Skeletal muscle satellite cell (primary cell): ENCODE results near the gene COL20A1. TPM values are rescaled to one million over a fixed set of nuclear protein-coding genes. Genes with fewer than 3 reads are reported as not detected.
"Not testable (repeated sequence)": the region's sequence is repeated elsewhere in the genome, so short reads cannot be mapped to it uniquely, and the experiment has no call there.

Experiments
- H3K27me3 ChIP-seq: 2 replicates; pipeline ENCODE4 v1.7.0; 2013; ENCODE audit warnings: low read length; ENCODE audit not compliant: control insufficient read depth, insufficient read depth
- H3K36me3 ChIP-seq: 2 replicates; pipeline ENCODE4 v1.7.0; 2013; ENCODE audit warnings: mild to moderate bottlenecking, control low read depth, low read length; ENCODE audit not compliant: insufficient read depth
- H3K4me1 ChIP-seq: 2 replicates; pipeline ENCODE4 v1.7.0; 2013; ENCODE audit warnings: low read length; ENCODE audit not compliant: control insufficient read depth, insufficient read depth
- H3K4me2 ChIP-seq: 2 replicates; pipeline ENCODE4 v1.7.0; 2013; ENCODE audit warnings: mild to moderate bottlenecking, low read length
- H3K4me3 ChIP-seq: 2 replicates; pipeline ENCODE4 v1.7.0; 2013; ENCODE audit warnings: low read length
- H3K9ac ChIP-seq: 2 replicates; pipeline ENCODE4 v1.7.0; 2013; ENCODE audit warnings: mild to moderate bottlenecking, low read depth, low read length, moderate library complexity
- H3K9me3 ChIP-seq: replicated peaks from 2 replicates; pipeline ENCODE4 v1.7.0; 2013; ENCODE audit warnings: mild to moderate bottlenecking, control low read depth, low read length
- small RNA-seq: library from RNA; depleted of rRNA; stranded (forward); fragments of <200 nt; gene quantifications from one replicate; pipeline ENCODE3, GENCODE V24; 2012

COL20A1 gene

GRCh38 chr20:63378626-63379025, 85.6 kb downstream of the COL20A1 start:
- Histone ChIP-seq H3K4me2 (no peak overlapping the region), H3K4me3 (no peak overlapping the region), H3K4me1 (no peaks in the 10 kb centered on the region), H3K9ac (no peak overlapping the region), H3K9me3 (no peaks in the 10 kb centered on the region), H3K27me3 (peaks cover 16% of the 10 kb centered on the region), H3K36me3 (no peaks in the 10 kb centered on the region)

- peaks cover 14% of the 10 kb centered on the region for H3K27me3 ChIP-seq
Measured at GRCh38 chr20:63379296-63379695, 86.3 kb downstream of the COL20A1 start.

GRCh38 chr20:63379872-63380271, 86.9 kb downstream of the COL20A1 start:
- H3K4me1 ChIP-seq, H3K9me3 ChIP-seq, H3K4me2 ChIP-seq, H3K4me3 ChIP-seq, H3K36me3 ChIP-seq, H3K9ac ChIP-seq: not testable (repeated sequence)
- H3K27me3 ChIP-seq, result peaks cover 14% of the 10 kb centered on the region

More at GRCh38 chr20:63379296-63379695, 86.3 kb downstream of the COL20A1 start:
- H3K9ac ChIP-seq, result no peak overlapping the region
- H3K4me2 ChIP-seq, result no peak overlapping the region
- no peak overlapping the region for H3K4me3 ChIP-seq
- no peaks in the 10 kb centered on the region for H3K9me3 ChIP-seq
- H3K4me1 ChIP-seq, result no peaks in the 10 kb centered on the region
- H3K36me3 ChIP-seq, result no peaks in the 10 kb centered on the region

- peaks cover 14% of the 10 kb centered on the region for H3K27me3 ChIP-seq
Measured at GRCh38 chr20:63380346-63380870, 87.4 kb downstream of the COL20A1 start.

GRCh38 chr20:63381781-63382431, 88.9 kb downstream of the COL20A1 start:
- Histone ChIP-seq H3K9ac (no peak overlapping the region), H3K4me2 (no peak overlapping the region), H3K4me3 (no peak overlapping the region), H3K4me1 (no peaks in the 10 kb centered on the region), H3K27me3 (peaks cover 10% of the 10 kb centered on the region), H3K36me3 (no peaks in the 10 kb centered on the region), H3K9me3 (peaks cover 8% of the 10 kb centered on the region)

More at GRCh38 chr20:63380346-63380870, 87.4 kb downstream of the COL20A1 start:
- H3K9ac ChIP-seq, result no peak overlapping the region
- H3K4me1 ChIP-seq, result no peaks in the 10 kb centered on the region
- H3K4me3 ChIP-seq, result no peak overlapping the region
- no peak overlapping the region for H3K4me2 ChIP-seq
- H3K9me3 ChIP-seq, result no peaks in the 10 kb centered on the region
- H3K36me3 ChIP-seq, result no peaks in the 10 kb centered on the region

GRCh38 chr20:63382551-63383300, 89.7 kb downstream of the COL20A1 start:
- Histone ChIP-seq H3K4me2 (no peak overlapping the region), H3K4me1 (no peaks in the 10 kb centered on the region), H3K36me3 (no peaks in the 10 kb centered on the region), H3K9ac (no peak overlapping the region), H3K4me3 (no peak overlapping the region), H3K27me3 (peaks cover 5% of the 10 kb centered on the region), H3K9me3 (peaks cover 10% of the 10 kb centered on the region)

GRCh38 chr20:63383556-63383955, 90.6 kb downstream of the COL20A1 start:
- no peaks in the 10 kb centered on the region for H3K36me3 ChIP-seq
- peaks cover 13% of the 10 kb centered on the region for H3K9me3 ChIP-seq
- no peaks in the 10 kb centered on the region for H3K4me1 ChIP-seq
- H3K9ac ChIP-seq, result no peak overlapping the region
- H3K27me3 ChIP-seq, result no peaks in the 10 kb centered on the region
- H3K4me2 ChIP-seq, result no peak overlapping the region
- no peak overlapping the region for H3K4me3 ChIP-seq

GRCh38 chr20:63384336-63384735, 91.3 kb downstream of the COL20A1 start:
- no peak overlapping the region for H3K4me3 ChIP-seq
- no peaks in the 10 kb centered on the region for H3K4me1 ChIP-seq
- H3K36me3 ChIP-seq, result no peaks in the 10 kb centered on the region
- H3K4me2 ChIP-seq, result no peak overlapping the region
- H3K27me3 ChIP-seq, result no peaks in the 10 kb centered on the region
- H3K9me3 ChIP-seq, result peaks cover 13% of the 10 kb centered on the region
- no peak overlapping the region for H3K9ac ChIP-seq

Small RNA genes within 50 kb of the gene (small RNA-seq; reads per million reads assigned to genes)
- gene MIR4326 (not detected), gene RNU6-994P (1.0 reads per million, percentile 34 among the genes with 10 or more reads in this experiment)
